ENCODE measurements around the gene MDN1.
"Not testable (repeated sequence)": the region's sequence is repeated elsewhere in the genome, so short reads cannot be mapped to it uniquely, and the experiment has no call there.

Gene MDN1

GRCh38 chr6:89787660-89788328 lies 31.8 kb downstream of the MDN1 start:
- no peak overlapping the region for H3K4me3 ChIP-seq (replicated peaks; ENCODE audit: low read depth, low read length)
- DNase-seq (ENCODE audit: low read depth) = no peak
- no peak for TF ChIP-seq CTCF (IDR thresholded peaks at IDR 0.05; ENCODE audit: low read length, missing control alignments)

- no peak for DNase-seq (ENCODE audit: low read depth)
- TF ChIP-seq CTCF (IDR thresholded peaks at IDR 0.05; ENCODE audit: low read length, missing control alignments) = no peak
- no peak overlapping the region for H3K4me3 ChIP-seq (replicated peaks; ENCODE audit: low read depth, low read length)
Observed at GRCh38 chr6:89786970-89787369, 32.6 kb downstream of the MDN1 start.

GRCh38 chr6:89784838-89785237 lies 34.8 kb downstream of the MDN1 start:
- no peak overlapping the region for H3K4me3 ChIP-seq (replicated peaks; ENCODE audit: low read depth, low read length)
- no peak for DNase-seq (ENCODE audit: low read depth)
- no peak for TF ChIP-seq CTCF (IDR thresholded peaks at IDR 0.05; ENCODE audit: low read length, missing control alignments)

- DNase-seq (ENCODE audit: low read depth); H3K4me3 ChIP-seq (replicated peaks; ENCODE audit: low read depth, low read length): not testable (repeated sequence)
Observed at GRCh38 chr6:89783293-89783692, 36.3 kb downstream of the MDN1 start.

- no peak for TF ChIP-seq CTCF (IDR thresholded peaks at IDR 0.05; ENCODE audit: low read length, missing control alignments)
- no peak for DNase-seq (ENCODE audit: low read depth)
- H3K4me3 ChIP-seq (replicated peaks; ENCODE audit: low read depth, low read length) = no peak overlapping the region
Observed at GRCh38 chr6:89782222-89782621, 37.4 kb downstream of the MDN1 start.

GRCh38 chr6:89781070-89782034 lies 38.2 kb downstream of the MDN1 start:
- DNase-seq (ENCODE audit: low read depth) = no peak
- H3K4me3 ChIP-seq (replicated peaks; ENCODE audit: low read depth, low read length) = no peak overlapping the region
- TF ChIP-seq CTCF (IDR thresholded peaks at IDR 0.05; ENCODE audit: low read length, missing control alignments) = no peak

GRCh38 chr6:89777455-89777854 lies 42.1 kb downstream of the MDN1 start:
- no peak overlapping the region for H3K4me3 ChIP-seq (replicated peaks; ENCODE audit: low read depth, low read length)
- TF ChIP-seq CTCF (IDR thresholded peaks at IDR 0.05; ENCODE audit: low read length, missing control alignments) = no peak
- no peak for DNase-seq (ENCODE audit: low read depth)

Data from fibroblast of pulmonary artery (primary cell).